Natural killer cell (primary cell): ENCODE results near the gene IRGM. TPM values are rescaled to one million over a fixed set of nuclear protein-coding genes. Genes with fewer than 3 reads are reported as not detected.

Experiments
- ATAC-seq, 3 donors: fragments of 150-1000 bp in 2 of 3; fragments of 200-7000 bp in 1 of 3; cut with Tn5 transposase; 1 replicate in 1 of 3; 2 replicates in 2 of 3; pipeline ENCODE4 v1.10.0; 2021; ENCODE audit warnings: mild to moderate bottlenecking in 2 of 3, moderate library complexity in 2 of 3
- DNase-seq, 2 donors: peaks; one replicate each; pipeline versions ENCODE4 v3.0.0 to v3.0.0-alpha.2; 2013 to 2021; ENCODE audit warnings: mixed read lengths in 1 of 2
- H3K27ac ChIP-seq: one replicate; pipeline ENCODE4 v1.5.1; 2013; ENCODE audit warnings: mild to moderate bottlenecking, low read length
- H3K27me3 ChIP-seq: one replicate; pipeline ENCODE4 v1.6.1; 2013; ENCODE audit warnings: low read length; ENCODE audit not compliant: control insufficient read depth, insufficient read depth
- H3K36me3 ChIP-seq: one replicate; pipeline ENCODE4 v1.6.1; 2013; ENCODE audit warnings: low read length; ENCODE audit not compliant: control insufficient read depth, insufficient read depth
- H3K4me1 ChIP-seq: one replicate; pipeline ENCODE4 v1.6.1; 2013; ENCODE audit warnings: low read length; ENCODE audit not compliant: control insufficient read depth, insufficient read depth
- H3K4me3 ChIP-seq: one replicate; pipeline ENCODE4 v1.5.1; 2013; ENCODE audit warnings: low read length
- H3K9me3 ChIP-seq: one replicate; pipeline ENCODE4 v1.6.1; 2013; ENCODE audit warnings: low read length; ENCODE audit not compliant: control insufficient read depth, insufficient read depth
- H3K27ac Mint-ChIP-seq, 2 donors: one replicate each; pipeline ENCODE4 v1.8.0; 2022; ENCODE audit warnings: mild to moderate bottlenecking in 2 of 2, mixed read lengths in 2 of 2, moderate library complexity in 1 of 2
- H3K27me3 Mint-ChIP-seq, 2 donors: one replicate each; pipeline ENCODE4 v1.8.0; 2022; ENCODE audit warnings: low read depth in 2 of 2, mixed read lengths in 2 of 2
- H3K36me3 Mint-ChIP-seq: one replicate; pipeline ENCODE4 v1.8.0; 2022; ENCODE audit warnings: mixed read lengths
- H3K4me1 Mint-ChIP-seq, 2 donors: one replicate each; pipeline ENCODE4 v1.8.0; 2022; ENCODE audit warnings: mixed read lengths in 2 of 2
- H3K4me3 Mint-ChIP-seq: one replicate; pipeline ENCODE4 v1.8.0; 2022; ENCODE audit warnings: mild to moderate bottlenecking, moderate library complexity, mixed read lengths
- H3K9me3 Mint-ChIP-seq, 2 donors: one replicate each; pipeline ENCODE4 v1.8.0; 2022; ENCODE audit warnings: mixed read lengths in 2 of 2
- CTCF ChIP-seq: fragments of 200-600 bp; IDR thresholded peaks from one replicate; pipeline ENCODE4 v1.8.0; 2022; ENCODE audit warnings: antibody characterized with exemption
- WGBS: methylation state at CpG from one replicate; pipeline ENCODE4 v1.1.7; 2013; ENCODE audit warnings: missing lambda C conversion rate; ENCODE audit not compliant: insufficient coverage; 5-methylcytosine and 5-hydroxymethylcytosine counted together
- intact Hi-C: fragments of 100-400 bp; cut with micrococcal nuclease; formaldehyde crosslinking; loops from one replicate; pipeline ENCODE4 v1.14.2; 2022
- total RNA-seq, 4 donors: library from RNA; stranded (reverse); fragments of 120-200 nt in 1 of 4; gene quantifications; one replicate each; pipeline versions ENCODE4 v1.2.3 to v1.2.4, GENCODE V29; 2013 to 2022

IRGM gene
- total RNA-seq, 3 donors from 2014 or later (not counting 1 experiment from before 2014, with no cell fraction given) = 0.85 to 5.7 (median 2.4) TPM

- Histone ChIP-seq H3K4me1 (no peaks in the 10 kb centered on the region), H3K36me3 (peaks cover 14% of the 10 kb centered on the region), H3K9me3 (peaks cover 31% of the 10 kb centered on the region), H3K27ac (no peak overlapping the region), H3K4me3 (no peak overlapping the region), H3K27me3 (no peaks in the 10 kb centered on the region)
- H3K27ac Mint-ChIP-seq = no peak overlapping the region
- H3K27me3 Mint-ChIP-seq = no peaks in the 10 kb centered on the region
- 100% methylated on average over 1 of the region's 8 CpGs for WGBS
- no peak overlapping the region for H3K4me3 Mint-ChIP-seq
- peaks cover 22 to 47% of the 10 kb centered on the region in 2 donors for H3K9me3 Mint-ChIP-seq
- H3K4me1 Mint-ChIP-seq = no peaks in the 10 kb centered on the region
- no peak for DNase-seq
- no peak for TF ChIP-seq CTCF
- peaks cover 79% of the 10 kb centered on the region for H3K36me3 Mint-ChIP-seq
- intact Hi-C loops = no loop called here
- ATAC-seq = no peak
Measured at GRCh38 chr5:150895431-150896428, 49.4 kb downstream of the IRGM start.

Other genes with a start within 250 kb of the IRGM start
- under 1 TPM in 2 of 3 donors, not detected in 1; 0.16 to 0.48 TPM for gene SYNPO, start 205.9 kb upstream of the IRGM start, total RNA-seq
- not detected for gene MYOZ3, start 185.3 kb upstream of the IRGM start, total RNA-seq
- gene RBM22, start 145.5 kb upstream of the IRGM start, total RNA-seq = 100 to 1,000 TPM; 136 to 149 (median 145) TPM
- 100 to 1,000 TPM in 1 of 3 donors, 10 to 100 TPM in 2; 90.0 to 108 (median 92.0) TPM for gene DCTN4, start 87.5 kb upstream of the IRGM start, total RNA-seq
- 1 to 10 TPM; 7.0 to 9.4 (median 8.9) TPM for gene SMIM3, start 67.8 kb upstream of the IRGM start, total RNA-seq
- gene ZNF300, start 58.5 kb downstream of the IRGM start, total RNA-seq = 1 to 10 TPM; 5.8 to 9.9 (median 6.2) TPM
- 1 to 10 TPM in 1 of 3 donors, not detected in 2; 1.1 TPM for gene GPX3, start 174.1 kb downstream of the IRGM start, total RNA-seq
- 100 to 1,000 TPM; 140 to 180 (median 153) TPM for gene TNIP1, start 234.5 kb downstream of the IRGM start, total RNA-seq